GM18505 (cell line): ENCODE results near the gene CAB39.

Experiments used
- ATAC-seq: cut with Tn5 transposase; IDR thresholded peaks from one replicate; pipeline ENCODE4 v1.9.1; 2021; ENCODE audit not compliant: unreplicated experiment
- POLR2A ChIP-seq: IDR thresholded peaks from 4 replicates; pipeline ENCODE4 v1.6.1; 2011; ENCODE audit warnings: borderline replicate concordance; ENCODE audit not compliant: insufficient read depth, insufficient read length; ENCODE audit errors: extremely low read depth

Gene CAB39

GRCh38 chr2:230865766-230866755 is 153.4 kb downstream of the CAB39 start:
- TF ChIP-seq POLR2A: peak; percentile 25
- ATAC-seq: no peak

DNA sequence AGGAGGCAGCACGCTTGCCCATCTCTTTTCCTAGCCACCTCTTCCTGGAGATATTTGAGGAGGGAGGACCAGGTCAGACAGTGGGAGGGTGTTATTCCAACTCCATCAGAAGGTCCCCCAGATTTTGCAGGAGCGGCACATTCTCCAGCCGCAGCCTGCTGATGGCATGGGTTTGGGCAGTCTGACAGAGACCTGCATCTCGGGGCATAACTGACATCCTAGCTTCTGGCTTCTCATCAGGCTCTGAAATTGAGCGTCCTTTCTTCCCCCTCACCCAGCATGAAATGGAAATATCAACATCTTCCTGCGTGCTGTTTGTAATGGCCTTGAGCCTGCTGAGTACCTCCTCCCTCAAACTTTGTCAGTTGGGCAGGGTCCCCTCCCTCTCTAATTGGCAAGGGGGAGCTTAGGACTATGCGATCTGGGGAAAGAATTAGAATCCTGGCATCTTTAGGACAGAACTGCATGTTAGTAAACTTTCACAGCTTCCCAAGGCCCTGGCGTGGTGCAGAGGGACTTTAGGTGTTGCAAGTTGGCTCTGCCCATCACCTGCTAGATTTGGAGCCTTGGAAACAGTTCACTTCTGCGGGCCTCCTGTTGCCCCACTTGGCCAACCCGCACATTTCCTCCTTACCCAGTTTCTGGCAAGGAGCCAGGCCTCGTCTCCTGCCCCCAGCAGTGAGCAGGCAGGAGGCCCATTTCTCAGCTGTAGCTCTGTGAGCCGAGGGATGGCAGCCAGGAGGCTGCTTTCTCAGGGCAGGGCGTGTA is 154.3 kb downstream of the CAB39 start:
- no peak for ATAC-seq
- no peak for TF ChIP-seq POLR2A

GRCh38 chr2:230868161-230868946 is 155.7 kb downstream of the CAB39 start:
- no peak for TF ChIP-seq POLR2A
- ATAC-seq: no peak

DNA sequence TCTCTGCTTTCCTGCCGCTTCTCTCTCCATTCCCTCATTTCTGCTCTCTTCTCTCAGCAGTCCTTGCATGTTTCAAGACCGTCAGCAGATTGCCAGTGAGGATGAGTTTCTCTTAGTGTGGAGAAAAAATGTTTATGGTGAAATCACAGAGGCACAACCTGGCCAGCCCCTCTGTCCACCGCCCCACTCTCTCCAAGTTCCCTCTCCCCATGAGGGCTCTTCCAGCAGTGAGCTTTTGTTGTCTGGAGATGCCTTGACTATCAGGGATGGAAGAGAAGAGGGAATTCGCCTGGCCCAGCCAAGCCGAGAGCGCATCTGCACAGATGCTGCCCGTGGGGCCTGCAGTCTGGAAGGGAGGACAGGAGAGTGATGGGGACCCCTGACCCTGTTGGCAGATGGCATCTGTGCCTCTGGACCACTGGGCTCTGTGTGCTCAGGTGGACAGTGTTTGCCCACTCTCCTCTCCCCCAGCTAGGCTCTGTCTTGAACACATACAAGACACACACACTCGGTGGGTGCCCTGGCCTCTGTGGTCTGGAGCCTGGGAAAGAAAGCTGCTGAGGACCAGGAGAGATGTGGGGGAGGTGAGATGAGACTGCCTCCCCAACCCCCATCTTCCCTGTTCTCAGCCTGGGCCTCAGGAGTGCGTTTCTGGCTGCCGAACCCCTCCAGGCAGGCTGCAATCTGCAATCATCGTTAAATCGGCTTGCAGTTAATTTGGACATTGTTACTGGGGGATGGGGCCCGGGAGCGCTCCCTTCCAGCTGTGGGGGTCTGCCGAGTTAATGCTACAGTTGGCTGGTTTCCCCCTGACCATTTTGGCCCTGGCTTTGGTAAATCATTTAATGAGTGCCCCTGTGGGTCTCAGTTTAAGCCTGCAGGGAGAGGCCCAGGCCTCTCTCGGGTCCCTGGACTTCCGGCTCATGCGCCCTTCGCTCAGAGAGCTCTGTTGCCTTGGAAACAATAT is 156.6 kb downstream of the CAB39 start:
- no peak for ATAC-seq
- no peak for TF ChIP-seq POLR2A

DNA sequence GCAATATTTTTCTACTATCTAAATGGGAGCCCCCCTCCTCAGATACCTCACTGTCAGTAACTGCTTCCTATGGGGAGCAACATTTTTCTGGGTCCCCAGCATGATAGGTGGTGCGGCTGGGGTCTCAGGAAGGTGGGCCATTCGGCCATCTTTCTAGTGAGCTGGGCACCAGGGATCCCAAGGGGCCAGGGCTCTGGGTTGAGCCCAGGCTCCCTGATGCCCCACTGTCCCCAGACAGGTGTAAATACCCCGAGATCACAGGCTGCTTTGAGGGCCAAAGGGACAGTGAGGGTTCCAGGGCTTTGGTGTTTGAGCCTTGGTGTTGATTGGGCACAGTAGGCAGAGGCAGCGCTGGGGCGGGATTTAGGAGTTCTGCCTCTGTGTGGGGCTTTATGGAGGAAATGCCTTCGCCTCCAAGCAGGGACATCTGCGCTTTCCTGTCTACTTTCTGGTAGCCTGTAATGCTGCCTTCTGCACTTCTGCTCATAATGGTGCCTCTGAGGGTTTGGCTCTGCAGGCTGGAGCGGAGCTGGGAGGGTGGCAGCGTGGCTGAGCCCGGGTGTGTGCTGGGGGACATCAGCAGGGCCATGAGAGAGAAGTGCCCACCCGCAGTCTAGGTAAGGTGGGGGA is 157.4 kb downstream of the CAB39 start:
- TF ChIP-seq POLR2A: no peak
- ATAC-seq: no peak
